Neutrophil (primary cell): ENCODE results near the gene ZIC5.
A peak's percentile ranks its signal among the peaks of the same experiment; 100 is the strongest.

Source experiments
- H3K27ac ChIP-seq: fragments of 200-600 bp; sonication (generic); 2 replicates; pipeline ENCODE4 v1.5.1; 2016; ENCODE audit warnings: mild to moderate bottlenecking, moderate library complexity
- H3K27me3 ChIP-seq: fragments of 200-600 bp; sonication (generic); 2 replicates; pipeline ENCODE4 v1.6.0; 2016; ENCODE audit warnings: mild to moderate bottlenecking
- H3K36me3 ChIP-seq: fragments of 200-600 bp; sonication (generic); 2 replicates; pipeline ENCODE4 v1.5.1; 2017
- H3K4me1 ChIP-seq, 2 experiments: fragments of 200-600 bp in 1 of 2; sonication (generic) in 1 of 2; 1 replicate in 1 of 2; 2 replicates in 1 of 2; pipeline versions ENCODE4 v1.5.1 to v1.6.1; 2013 to 2016; ENCODE audit warnings: low read depth in 1 of 2, low read length in 1 of 2, mild to moderate bottlenecking in 1 of 2, moderate library complexity in 1 of 2; ENCODE audit not compliant: control insufficient read depth in 1 of 2, insufficient read depth in 1 of 2
- H3K4me3 ChIP-seq, 2 experiments: fragments of 200-600 bp in 1 of 2; sonication (generic) in 1 of 2; 1 replicate in 1 of 2; 2 replicates in 1 of 2; pipeline ENCODE4 v1.5.1; 2013 to 2016; ENCODE audit warnings: low read depth in 1 of 2, low read length in 1 of 2, mild to moderate bottlenecking in 1 of 2, moderate library complexity in 1 of 2
- H3K9me3 ChIP-seq: fragments of 200-600 bp; sonication (generic); 2 replicates; pipeline ENCODE4 v1.5.1; 2016
- CTCF ChIP-seq: fragments of 200-600 bp; sonication (generic); IDR thresholded peaks from 2 replicates; pipeline ENCODE4 v1.5.1; 2016; ENCODE audit warnings: antibody characterized with exemption

The ZIC5 gene

GRCh38 chr13:99985241-99985874 is 13.8 kb upstream of the ZIC5 start:
- H3K27ac ChIP-seq, result no peak overlapping the region
- TF ChIP-seq CTCF, result no peak
- no peak overlapping the region for H3K4me3 ChIP-seq
- no peaks in the 10 kb centered on the region for H3K36me3 ChIP-seq
- peaks cover 12 to 30% of the 10 kb centered on the region in 2 experiments for H3K4me1 ChIP-seq
- peaks cover 100% of the 10 kb centered on the region for H3K27me3 ChIP-seq
- no peaks in the 10 kb centered on the region for H3K9me3 ChIP-seq

GRCh38 chr13:99984461-99985240 is 13.1 kb upstream of the ZIC5 start:
- H3K36me3 ChIP-seq, result no peaks in the 10 kb centered on the region
- no peaks in the 10 kb centered on the region for H3K9me3 ChIP-seq
- H3K4me1 ChIP-seq, result peaks cover 12 to 37% of the 10 kb centered on the region in 2 experiments
- H3K4me3 ChIP-seq, result no peak overlapping the region
- H3K27ac ChIP-seq, result no peak overlapping the region
- H3K27me3 ChIP-seq, result peaks cover 100% of the 10 kb centered on the region
- no peak for TF ChIP-seq CTCF

DNA sequence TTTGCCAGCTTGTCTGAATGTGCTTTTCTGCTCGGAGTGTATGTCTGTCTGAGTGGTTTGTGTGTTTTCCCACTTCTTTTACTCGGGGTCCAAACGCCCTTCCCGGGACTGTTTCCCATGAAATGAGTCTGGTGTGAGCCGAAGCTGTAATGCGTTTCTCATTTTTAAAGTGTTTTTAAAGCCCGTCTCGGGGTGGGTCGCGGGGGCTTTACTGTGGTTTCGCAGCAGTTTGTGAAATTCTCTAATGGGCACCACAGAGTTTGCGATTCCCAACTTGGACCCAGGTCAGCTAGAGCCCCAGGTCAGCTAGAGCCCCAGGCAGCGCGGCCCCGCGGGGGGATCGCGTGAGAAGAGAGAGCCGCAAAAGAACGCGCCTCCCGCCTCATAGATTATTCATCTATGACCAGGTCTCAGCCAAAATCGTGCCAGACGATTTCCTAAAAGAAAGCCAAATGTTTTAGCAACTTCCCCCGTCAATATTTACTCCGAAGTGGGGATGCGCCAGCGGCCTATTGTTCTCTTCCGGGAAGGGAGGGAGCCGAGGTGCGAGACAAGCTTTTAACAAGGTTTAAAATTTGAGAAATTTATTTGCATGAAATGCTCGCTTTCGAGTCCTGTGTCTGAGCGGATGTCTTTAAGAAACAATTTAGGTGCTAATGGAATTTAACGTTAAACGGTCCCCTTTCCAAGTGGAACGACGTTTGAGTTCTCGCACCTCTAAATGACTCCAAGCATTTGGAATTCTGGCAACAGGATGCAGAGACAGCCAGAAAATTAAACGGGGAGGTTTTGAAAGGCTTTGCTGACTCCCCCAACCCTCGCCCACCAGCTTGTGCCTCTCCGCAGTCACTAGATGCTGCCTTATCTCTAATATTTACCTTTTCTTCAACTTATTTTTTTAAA is 12.2 kb upstream of the ZIC5 start:
- peaks cover 100% of the 10 kb centered on the region for H3K27me3 ChIP-seq
- H3K9me3 ChIP-seq, result no peaks in the 10 kb centered on the region
- H3K36me3 ChIP-seq, result no peaks in the 10 kb centered on the region
- H3K4me1 ChIP-seq, result peaks cover 9 to 40% of the 10 kb centered on the region in 2 experiments
- H3K4me3 ChIP-seq, result no peak overlapping the region
- no peak overlapping the region for H3K27ac ChIP-seq
- TF ChIP-seq CTCF, result no peak

GRCh38 chr13:99982731-99983498 is 11.3 kb upstream of the ZIC5 start:
- Histone ChIP-seq H3K9me3 (peaks cover under 1% of the 10 kb centered on the region), H3K27ac (no peak overlapping the region)
- no peak for TF ChIP-seq CTCF

More at GRCh38 chr13:99982731-99983498, 11.3 kb upstream of the ZIC5 start:
- Histone ChIP-seq H3K4me1 (peaks cover 16 to 48% of the 10 kb centered on the region in 2 experiments), H3K27me3 (peaks cover 100% of the 10 kb centered on the region), H3K4me3 (peak overlapping the region in 1 of 2 experiments; percentile 49), H3K36me3 (no peaks in the 10 kb centered on the region)
